Osteoblast (primary cell): ENCODE results near the gene AIF1. TPM values are rescaled to one million over a fixed set of nuclear protein-coding genes. Genes with fewer than 3 reads are reported as not detected.

Experiments
- DNase-seq: peaks from one replicate; pipeline ENCODE4 v3.0.0; 2011; ENCODE audit warnings: low spot score, mixed read lengths; ENCODE audit not compliant: insufficient read length; ENCODE audit errors: missing footprints
- H2AFZ ChIP-seq: 2 replicates; pipeline ENCODE4 v1.6.0; 2011; ENCODE audit warnings: mild to moderate bottlenecking, low read length
- H3K27ac ChIP-seq: 2 replicates; pipeline ENCODE4 v1.5.1; 2011; ENCODE audit warnings: mild to moderate bottlenecking, low read depth, low read length, moderate library complexity
- H3K27me3 ChIP-seq: 2 replicates; pipeline ENCODE4 v1.6.0; 2012; ENCODE audit warnings: mild to moderate bottlenecking, control low read depth, inconsistent platforms, low read length, moderate library complexity; ENCODE audit not compliant: insufficient read depth
- H3K36me3 ChIP-seq: 2 replicates; pipeline ENCODE4 v1.5.1; 2011; ENCODE audit warnings: mild to moderate bottlenecking, low read length, control low read depth, moderate library complexity; ENCODE audit not compliant: insufficient read depth
- H3K4me1 ChIP-seq: 2 replicates; pipeline ENCODE4 v1.5.1; 2011; ENCODE audit warnings: mild to moderate bottlenecking, low read length, control low read depth, moderate library complexity; ENCODE audit not compliant: insufficient read depth
- H3K4me2 ChIP-seq: 2 replicates; pipeline ENCODE4 v1.6.0; 2011; ENCODE audit warnings: mild to moderate bottlenecking, low read length; ENCODE audit not compliant: insufficient read depth
- H3K4me3 ChIP-seq: fragments of 200-600 bp; sonication (generic); 3 replicates; pipeline ENCODE4 v1.5.1; 2012; ENCODE audit warnings: mild to moderate bottlenecking, low read length, inconsistent platforms; ENCODE audit not compliant: insufficient read depth
- H3K79me2 ChIP-seq: 2 replicates; pipeline ENCODE4 v1.6.0; 2012; ENCODE audit warnings: mild to moderate bottlenecking, low read length, control low read depth, inconsistent platforms; ENCODE audit not compliant: insufficient read depth
- H3K9me3 ChIP-seq: 2 replicates; pipeline ENCODE4 v1.5.1; 2011; ENCODE audit warnings: low read depth, low read length, control low read depth
- H4K20me1 ChIP-seq: 2 replicates; pipeline ENCODE4 v1.6.0; 2012; ENCODE audit warnings: mild to moderate bottlenecking, low read length, control low read depth; ENCODE audit not compliant: insufficient read depth
- total RNA-seq: library from RNA; depleted of rRNA; stranded (reverse); fragments of >200 nt; gene quantifications from 2 replicates; pipeline ENCODE4 v1.2.3, GENCODE V29; 2012
- TF ChIP-seq, protein P1 (sequence below): IDR thresholded peaks from 2 replicates; pipeline ENCODE4 v1.5.1; 2011; ENCODE audit warnings: mild to moderate bottlenecking, low read depth, low read length, moderate library complexity; ENCODE audit errors: extremely low read depth

The AIF1 gene
- total RNA-seq = 0.36 TPM in 1 of 2 replicates, not detected in the other

- no peak within 1 kb of the TSS for H3K4me3 ChIP-seq
- DNase-seq = peak; percentile 45
- H3K4me1 ChIP-seq = peaks cover 3% of the 10 kb centered on the region
- no peaks in the 10 kb centered on the region for H3K9me3 ChIP-seq
- no peak within 1 kb of the TSS for H3K4me2 ChIP-seq
- H3K27me3 ChIP-seq = no peaks in the 10 kb centered on the region
- TF ChIP-seq, protein P1, sequence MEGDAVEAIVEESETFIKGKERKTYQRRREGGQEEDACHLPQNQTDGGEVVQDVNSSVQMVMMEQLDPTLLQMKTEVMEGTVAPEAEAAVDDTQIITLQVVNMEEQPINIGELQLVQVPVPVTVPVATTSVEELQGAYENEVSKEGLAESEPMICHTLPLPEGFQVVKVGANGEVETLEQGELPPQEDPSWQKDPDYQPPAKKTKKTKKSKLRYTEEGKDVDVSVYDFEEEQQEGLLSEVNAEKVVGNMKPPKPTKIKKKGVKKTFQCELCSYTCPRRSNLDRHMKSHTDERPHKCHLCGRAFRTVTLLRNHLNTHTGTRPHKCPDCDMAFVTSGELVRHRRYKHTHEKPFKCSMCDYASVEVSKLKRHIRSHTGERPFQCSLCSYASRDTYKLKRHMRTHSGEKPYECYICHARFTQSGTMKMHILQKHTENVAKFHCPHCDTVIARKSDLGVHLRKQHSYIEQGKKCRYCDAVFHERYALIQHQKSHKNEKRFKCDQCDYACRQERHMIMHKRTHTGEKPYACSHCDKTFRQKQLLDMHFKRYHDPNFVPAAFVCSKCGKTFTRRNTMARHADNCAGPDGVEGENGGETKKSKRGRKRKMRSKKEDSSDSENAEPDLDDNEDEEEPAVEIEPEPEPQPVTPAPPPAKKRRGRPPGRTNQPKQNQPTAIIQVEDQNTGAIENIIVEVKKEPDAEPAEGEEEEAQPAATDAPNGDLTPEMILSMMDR = no peak
- H4K20me1 ChIP-seq = no peaks in the 10 kb centered on the region
- no peak within 1 kb of the TSS for H2AFZ ChIP-seq
- no peaks in the 10 kb centered on the region for H3K79me2 ChIP-seq
- H3K36me3 ChIP-seq = no peaks in the 10 kb centered on the region
- no peak within 1 kb of the TSS for H3K27ac ChIP-seq
Observed at GRCh38 chr6:31614684-31615578, at the start of gene AIF1. Gene AIF1, plus strand, starts transcription at chr6:31615234. Its CDS starts 96 bp downstream, at chr6:31615330.

DNA sequence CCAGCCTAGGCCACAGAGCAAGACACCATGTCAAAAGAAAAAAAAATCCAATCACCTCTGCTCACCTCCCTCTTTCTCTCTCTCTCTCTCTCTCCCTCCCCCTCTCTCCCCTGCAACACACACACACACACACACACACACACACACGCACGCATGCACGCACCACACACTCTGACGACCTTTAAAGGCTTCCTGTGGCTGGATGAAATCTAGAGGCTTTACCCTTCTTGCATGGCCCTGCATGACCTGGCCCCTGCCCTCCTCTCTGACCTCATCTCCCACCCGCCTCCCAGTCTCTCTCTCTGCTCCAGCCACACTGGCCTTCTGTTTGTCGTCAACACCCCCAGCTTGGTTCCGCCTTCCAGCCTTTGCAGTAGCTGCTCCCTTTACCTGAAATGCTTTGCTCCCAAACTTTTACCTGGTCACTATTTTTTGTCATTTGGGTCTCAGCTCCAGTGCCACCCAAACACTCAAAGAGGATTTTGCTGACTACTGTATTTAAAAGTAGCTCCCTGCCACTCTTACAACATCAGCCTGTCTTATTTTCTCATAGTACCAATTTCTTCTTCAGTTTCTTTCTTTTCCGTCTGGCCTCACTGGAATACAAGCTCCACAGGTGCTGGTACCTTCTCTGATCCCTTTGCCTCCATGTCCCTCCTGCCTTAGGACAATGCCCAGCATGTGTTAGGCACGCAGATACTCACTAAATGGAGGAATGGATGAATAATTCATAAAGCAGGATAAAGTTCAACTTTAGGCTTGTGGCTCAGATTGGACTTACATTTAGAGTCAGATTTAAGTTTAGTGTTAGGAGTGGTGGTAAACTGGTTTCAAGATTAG lies 47.3 kb upstream of the AIF1 start:
- no peak overlapping the region for H2AFZ ChIP-seq
- DNase-seq = peak; percentile 11
- no peaks in the 10 kb centered on the region for H3K36me3 ChIP-seq
- H3K9me3 ChIP-seq = no peaks in the 10 kb centered on the region
- H3K4me1 ChIP-seq = peaks cover 10% of the 10 kb centered on the region
- TF ChIP-seq, protein P1 = no peak
- no peaks in the 10 kb centered on the region for H3K27me3 ChIP-seq
- no peak overlapping the region for H3K4me2 ChIP-seq
- H3K27ac ChIP-seq = no peak overlapping the region
- H3K79me2 ChIP-seq = no peaks in the 10 kb centered on the region
- no peak overlapping the region for H3K4me3 ChIP-seq
- no peaks in the 10 kb centered on the region for H4K20me1 ChIP-seq

DNA sequence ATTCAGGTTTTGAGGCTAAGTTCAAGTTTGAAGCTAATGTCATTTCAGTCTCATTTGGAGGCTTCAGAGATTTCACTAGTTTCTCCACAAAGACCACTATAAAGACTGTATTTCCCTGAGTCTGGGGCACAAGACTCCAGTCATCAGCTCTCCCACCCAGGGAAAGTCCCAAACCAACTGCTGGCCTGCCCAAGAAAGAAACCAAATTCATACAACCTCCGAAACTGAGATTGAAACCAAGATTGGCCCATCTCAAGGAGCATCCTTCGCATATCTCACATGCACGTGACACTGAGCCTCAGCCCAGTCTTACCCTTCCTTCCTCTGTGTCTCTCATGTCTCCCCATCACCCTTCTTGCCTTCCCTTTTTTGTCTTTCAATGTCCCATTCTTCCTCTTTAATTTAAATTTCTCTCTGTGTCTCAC lies 46.5 kb upstream of the AIF1 start:
- H4K20me1 ChIP-seq = no peaks in the 10 kb centered on the region
- no peaks in the 10 kb centered on the region for H3K36me3 ChIP-seq
- no peaks in the 10 kb centered on the region for H3K9me3 ChIP-seq
- H3K4me1 ChIP-seq = peaks cover 2% of the 10 kb centered on the region
- peak; percentile 6 for DNase-seq
- no peak overlapping the region for H3K4me3 ChIP-seq
- H3K4me2 ChIP-seq = no peak overlapping the region
- TF ChIP-seq, protein P1 = no peak
- H2AFZ ChIP-seq = no peak overlapping the region
- no peak overlapping the region for H3K27ac ChIP-seq
- H3K79me2 ChIP-seq = no peaks in the 10 kb centered on the region
- H3K27me3 ChIP-seq = no peaks in the 10 kb centered on the region
